ENCODE measurements around the gene MOBP.

DNA sequence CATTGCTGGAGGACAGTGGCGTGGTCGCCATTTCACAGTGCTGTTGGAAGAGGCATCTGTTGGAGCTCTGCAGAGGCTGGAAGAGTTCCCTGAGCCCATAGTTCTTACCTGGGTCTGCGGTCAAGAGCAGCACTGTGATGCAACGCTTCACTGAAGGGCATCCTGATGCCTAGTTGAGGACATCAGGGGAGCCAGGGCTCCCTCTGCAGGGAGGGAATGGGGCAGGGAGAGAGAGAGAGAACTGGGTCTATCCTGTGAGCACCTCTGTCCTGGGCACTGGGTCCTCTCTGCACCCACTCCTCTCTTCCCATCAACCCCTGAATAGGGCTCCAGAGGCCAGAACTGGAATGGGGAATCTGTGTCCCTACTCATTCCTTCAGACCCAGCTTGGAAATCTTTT is 23.9 kb upstream of the MOBP start:
- TF ChIP-seq, protein P1, sequence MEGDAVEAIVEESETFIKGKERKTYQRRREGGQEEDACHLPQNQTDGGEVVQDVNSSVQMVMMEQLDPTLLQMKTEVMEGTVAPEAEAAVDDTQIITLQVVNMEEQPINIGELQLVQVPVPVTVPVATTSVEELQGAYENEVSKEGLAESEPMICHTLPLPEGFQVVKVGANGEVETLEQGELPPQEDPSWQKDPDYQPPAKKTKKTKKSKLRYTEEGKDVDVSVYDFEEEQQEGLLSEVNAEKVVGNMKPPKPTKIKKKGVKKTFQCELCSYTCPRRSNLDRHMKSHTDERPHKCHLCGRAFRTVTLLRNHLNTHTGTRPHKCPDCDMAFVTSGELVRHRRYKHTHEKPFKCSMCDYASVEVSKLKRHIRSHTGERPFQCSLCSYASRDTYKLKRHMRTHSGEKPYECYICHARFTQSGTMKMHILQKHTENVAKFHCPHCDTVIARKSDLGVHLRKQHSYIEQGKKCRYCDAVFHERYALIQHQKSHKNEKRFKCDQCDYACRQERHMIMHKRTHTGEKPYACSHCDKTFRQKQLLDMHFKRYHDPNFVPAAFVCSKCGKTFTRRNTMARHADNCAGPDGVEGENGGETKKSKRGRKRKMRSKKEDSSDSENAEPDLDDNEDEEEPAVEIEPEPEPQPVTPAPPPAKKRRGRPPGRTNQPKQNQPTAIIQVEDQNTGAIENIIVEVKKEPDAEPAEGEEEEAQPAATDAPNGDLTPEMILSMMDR (IDR thresholded peaks at IDR 0.05; ENCODE audit: low read length): no peak
- no peak for TF ChIP-seq EZH2 (IDR thresholded peaks at IDR 0.05; ENCODE audit: borderline replicate concordance, low read length)
